ENCODE results near the gene NLGN1.

Gene NLGN1

DNA sequence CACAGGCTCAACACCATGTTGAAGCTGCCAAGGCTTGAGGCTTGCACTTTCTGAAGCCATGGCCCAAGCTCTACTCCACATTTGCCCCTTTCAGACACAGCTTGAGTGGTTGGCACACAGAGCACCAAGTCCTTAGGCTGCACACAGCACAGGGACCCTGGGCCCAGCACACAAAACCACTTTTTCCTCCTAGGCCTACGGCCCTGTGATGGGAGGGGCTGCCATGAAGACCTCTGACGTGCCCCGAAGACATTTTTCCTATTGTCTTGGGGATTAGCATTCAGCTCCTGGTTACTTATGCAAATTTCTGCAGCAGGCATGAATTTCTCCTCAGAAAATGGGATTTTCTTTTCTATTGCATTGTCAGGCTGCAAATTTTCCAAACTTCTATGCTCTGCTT, 445.5 kb downstream of the NLGN1 start:
- DNase-seq (ENCODE audit: low read depth) = no peak

DNA sequence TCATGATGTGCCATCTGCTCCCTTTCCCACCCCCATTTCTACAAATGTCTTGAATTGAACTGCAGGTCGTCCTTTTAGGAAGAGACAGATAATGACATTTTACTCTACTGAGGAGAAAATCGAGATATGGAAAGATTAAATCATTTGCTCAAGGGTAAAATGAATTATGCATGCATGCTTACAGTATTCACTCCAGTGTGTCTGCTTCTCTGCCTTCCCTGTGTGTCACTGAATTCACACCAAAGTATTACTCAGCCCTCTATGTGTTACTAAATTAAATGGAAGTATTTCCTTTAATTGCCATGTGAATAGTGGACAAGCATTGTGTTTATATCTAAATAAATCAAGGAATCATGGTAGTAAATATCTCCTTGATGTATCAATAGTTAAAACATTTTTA, 449.0 kb downstream of the NLGN1 start:
- no peak for DNase-seq (ENCODE audit: low read depth)

DNA sequence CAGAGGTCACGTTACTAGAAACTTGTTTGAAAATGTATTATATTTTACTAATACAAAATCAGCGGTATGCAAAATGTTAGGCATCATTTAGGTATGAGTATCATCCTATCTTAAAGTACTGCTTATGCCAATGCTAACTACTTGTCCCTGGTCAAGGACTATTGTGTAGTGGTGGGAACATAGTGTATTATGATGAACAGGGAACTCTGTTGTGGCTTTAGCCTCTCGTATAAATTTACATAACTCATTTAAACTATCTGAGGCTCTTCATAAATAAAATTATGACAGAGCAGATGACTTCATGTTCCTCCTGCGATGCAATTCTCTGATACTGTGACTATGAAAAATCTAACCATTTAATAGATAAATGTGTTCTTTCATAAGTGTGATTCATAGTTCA, 451.9 kb downstream of the NLGN1 start:
- DNase-seq (ENCODE audit: low read depth) = no peak

DNA sequence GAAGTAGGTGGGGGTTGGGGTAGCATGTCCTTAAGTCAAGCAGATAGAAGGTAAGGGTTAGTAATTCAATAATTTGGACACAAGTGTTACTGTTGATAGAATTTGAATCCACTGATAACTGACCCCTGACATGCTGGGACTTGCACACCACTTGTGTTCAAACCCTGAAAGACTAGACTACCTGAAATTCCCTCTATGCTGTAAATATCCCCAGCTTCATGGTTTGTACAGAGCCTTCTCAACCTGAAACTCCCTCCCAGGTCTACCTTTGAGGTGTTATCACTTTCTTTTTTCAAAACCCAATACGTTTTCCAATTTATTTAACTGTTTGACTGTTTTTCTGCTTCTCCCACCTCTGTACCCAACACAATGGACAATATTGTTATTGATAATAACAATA, 459.6 kb downstream of the NLGN1 start:
- no peak for DNase-seq (ENCODE audit: low read depth)

DNA sequence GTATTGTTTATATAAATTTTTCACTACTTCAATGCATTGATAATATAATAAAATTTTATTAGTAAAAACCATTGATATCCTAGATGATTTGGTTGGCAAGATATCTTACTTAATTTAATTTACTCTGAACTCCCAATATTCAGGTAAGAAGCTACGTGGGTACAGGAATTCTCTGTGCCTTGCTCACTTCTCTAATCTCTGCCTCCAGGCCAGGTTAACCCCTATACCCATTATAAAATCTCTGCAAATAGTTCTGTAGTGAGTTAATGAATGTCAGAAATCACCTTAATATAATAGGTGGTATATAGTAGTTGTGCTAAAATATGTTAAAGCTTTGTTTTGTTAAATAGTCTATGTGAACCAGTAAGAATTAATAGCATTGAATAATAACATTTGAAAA, 465.2 kb downstream of the NLGN1 start:
- no peak for DNase-seq (ENCODE audit: low read depth)

DNA sequence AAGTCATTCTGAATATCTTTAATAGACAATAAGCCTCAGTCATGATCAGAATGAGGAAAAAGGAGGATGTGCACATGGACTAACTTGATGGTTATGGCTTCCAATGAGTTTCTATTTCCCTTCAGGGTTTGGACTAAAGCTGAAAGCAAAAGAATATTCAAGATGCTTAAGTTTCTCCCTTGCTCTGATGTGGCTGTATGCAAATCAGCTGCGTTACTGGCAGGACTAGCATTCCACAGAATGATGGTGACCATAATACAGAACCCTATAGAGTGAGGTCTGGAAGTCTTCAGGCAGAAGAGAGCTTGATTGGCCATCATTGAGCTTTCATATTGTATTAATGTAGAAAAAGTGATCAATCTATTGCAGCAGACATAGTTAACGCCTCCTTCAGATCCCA, 466.0 kb downstream of the NLGN1 start:
- DNase-seq (ENCODE audit: low read depth) = no peak

DNA sequence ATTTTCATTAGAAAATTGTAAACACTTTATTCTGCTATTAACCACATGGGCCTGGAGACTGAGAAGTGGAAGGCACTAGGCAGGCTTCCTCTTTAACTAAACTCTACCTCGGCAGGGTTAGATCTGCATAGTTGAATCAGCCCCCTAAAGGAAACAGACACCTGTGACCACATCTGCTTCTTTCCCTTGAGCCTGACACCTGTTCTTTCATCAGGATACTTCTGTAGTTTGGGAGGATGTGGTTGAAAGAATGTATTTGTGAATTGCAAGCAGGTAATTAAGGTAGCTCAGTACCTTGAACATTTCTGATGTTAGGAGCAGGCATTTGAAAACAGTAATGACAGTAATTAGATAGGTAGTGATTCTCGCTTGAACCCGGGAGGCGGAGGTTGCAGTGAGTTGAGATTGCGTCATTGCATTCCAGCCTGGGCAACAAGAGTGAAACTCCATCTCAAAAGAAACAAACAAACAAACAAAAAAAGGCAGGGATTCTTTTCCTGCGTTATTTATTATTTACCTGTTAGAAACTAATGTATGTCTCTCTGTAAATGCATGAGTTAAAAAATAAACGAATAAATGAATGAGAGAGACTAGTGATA, 468.5 kb downstream of the NLGN1 start:
- DNase-seq (ENCODE audit: low read depth) = no peak

DNA sequence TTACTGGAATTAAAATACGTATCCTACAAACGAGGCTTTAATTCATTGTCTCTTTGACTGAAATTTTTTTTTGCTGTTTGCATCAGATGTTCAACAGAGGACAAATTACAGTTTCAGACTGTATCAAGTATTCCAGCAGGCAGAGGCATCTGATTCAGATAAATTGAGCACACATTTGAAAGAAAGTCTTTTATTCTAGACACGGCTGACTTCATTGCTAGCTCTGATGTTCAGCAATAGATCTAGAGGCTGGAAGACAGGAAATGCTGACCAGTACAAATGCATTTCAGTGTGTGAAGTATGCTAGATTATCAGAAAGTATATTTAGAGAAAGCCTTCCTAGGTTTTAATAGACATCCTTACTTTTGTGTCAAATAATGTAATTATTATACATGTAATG, 472.2 kb downstream of the NLGN1 start:
- DNase-seq (ENCODE audit: low read depth) = peak; percentile 24

DNA sequence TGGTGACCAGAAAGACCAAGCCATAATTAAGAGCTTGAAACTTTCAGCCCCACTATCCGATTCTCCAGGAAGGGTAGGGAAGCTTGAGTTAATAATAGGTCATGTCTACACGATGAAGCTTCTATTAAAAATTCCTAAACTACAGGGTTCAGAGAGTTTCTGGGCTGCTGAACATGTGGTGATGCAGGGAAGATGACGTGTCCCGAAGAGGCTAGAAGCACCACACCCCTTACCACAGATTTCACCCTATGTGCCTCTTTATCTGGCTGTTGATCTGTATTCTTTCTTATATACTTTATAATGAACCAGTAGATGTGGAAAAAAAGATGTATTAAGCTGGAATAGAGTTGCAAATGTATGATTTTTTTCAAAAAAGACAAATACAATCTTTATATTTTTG, 473.4 kb downstream of the NLGN1 start:
- DNase-seq (ENCODE audit: low read depth) = peak; percentile 64

DNA sequence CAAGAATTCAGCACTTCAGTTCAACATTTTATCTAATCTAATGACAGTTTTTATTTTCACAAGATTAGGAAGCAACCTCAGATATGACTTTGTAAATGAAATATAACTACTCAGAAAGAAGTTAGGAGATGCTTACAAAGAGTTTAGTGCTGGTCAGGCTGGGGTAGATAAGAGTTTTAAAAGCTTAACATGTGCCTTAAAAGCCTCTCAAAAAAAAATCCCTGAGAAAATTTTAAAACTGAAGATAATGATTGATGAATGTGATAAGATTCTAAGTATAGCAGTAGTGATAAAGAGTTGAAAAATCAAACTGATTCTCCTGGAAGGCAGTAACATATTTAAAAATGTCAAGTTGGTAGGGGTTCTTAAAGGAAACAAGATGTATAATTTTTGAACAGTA, 478.2 kb downstream of the NLGN1 start:
- DNase-seq (ENCODE audit: low read depth) = no peak

DNA sequence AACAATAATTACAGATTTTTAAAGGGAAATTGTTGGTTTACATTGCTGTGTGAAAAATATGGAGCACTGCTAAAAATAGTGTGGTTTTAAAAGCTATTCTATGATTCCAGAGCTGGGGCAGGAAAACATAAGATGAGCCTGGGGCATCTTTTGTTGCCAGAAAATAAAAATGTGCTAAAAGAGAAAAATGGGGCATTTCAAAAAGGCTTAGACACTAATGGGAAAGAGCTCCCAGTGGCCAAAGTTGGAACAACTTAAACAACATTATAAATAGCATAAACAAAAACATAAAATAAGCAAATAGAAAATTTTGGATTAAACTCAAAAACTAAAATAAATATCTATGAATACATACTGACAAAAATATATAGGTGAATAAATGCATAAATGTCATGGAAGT, 478.9 kb downstream of the NLGN1 start:
- peak; percentile 43 for DNase-seq (ENCODE audit: low read depth)

DNA sequence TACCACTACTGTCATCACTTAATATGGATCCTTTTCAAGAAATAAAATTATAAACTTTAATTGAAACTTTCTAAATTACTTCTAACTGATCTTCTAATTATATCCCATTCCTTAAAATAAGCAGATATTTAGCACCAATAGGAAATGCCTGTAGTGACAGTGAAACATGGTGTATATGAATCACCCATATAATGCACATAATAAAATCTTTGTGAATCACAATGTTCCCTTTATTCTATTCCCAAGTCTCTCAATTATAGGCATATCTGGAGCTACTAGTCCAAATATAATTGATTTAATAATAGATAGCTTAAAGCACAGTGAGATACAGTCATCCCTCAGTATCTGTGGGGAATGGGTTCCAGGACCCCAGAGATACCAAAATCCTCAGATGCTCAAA, 490.3 kb downstream of the NLGN1 start:
- no peak for DNase-seq (ENCODE audit: low read depth)

DNA sequence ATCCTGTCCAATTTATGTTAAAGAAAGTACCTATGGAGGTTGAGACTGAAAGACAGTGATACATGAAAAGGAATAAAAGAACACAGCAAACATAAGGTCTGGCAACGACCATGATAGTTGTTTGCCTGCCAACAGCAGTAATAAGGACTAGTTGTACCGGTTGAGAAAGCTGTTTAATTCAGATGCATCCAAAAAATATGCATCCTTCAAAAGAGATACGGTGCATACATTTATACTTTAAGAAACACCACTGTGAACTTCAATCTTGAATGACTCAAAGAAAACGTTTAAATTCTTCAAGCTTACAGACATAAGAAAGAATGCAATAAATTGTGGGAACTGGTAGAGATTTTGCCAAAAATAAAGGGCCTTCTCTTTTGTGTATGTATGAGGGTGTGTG, 492.1 kb downstream of the NLGN1 start:
- DNase-seq (ENCODE audit: low read depth) = peak; percentile 81

DNA sequence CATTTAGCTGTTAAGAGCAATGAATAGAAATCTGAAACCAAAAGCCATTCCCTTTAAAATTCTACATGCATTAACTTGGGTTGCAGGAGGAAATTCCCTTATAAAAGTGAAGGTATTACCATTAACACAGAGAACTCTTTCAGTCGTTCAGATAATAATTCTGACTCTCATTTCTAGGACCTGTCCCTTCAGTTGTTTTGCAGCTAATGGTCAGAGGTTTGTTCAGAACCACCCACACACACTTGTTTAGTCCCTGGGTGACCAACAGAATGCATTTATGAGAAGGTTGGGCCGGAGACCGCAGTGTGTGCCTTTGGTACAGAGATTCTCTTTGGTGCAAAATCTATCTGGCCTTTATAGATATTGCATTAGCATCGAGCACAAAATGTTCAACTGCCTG, 492.5 kb downstream of the NLGN1 start:
- no peak for DNase-seq (ENCODE audit: low read depth)

DNA sequence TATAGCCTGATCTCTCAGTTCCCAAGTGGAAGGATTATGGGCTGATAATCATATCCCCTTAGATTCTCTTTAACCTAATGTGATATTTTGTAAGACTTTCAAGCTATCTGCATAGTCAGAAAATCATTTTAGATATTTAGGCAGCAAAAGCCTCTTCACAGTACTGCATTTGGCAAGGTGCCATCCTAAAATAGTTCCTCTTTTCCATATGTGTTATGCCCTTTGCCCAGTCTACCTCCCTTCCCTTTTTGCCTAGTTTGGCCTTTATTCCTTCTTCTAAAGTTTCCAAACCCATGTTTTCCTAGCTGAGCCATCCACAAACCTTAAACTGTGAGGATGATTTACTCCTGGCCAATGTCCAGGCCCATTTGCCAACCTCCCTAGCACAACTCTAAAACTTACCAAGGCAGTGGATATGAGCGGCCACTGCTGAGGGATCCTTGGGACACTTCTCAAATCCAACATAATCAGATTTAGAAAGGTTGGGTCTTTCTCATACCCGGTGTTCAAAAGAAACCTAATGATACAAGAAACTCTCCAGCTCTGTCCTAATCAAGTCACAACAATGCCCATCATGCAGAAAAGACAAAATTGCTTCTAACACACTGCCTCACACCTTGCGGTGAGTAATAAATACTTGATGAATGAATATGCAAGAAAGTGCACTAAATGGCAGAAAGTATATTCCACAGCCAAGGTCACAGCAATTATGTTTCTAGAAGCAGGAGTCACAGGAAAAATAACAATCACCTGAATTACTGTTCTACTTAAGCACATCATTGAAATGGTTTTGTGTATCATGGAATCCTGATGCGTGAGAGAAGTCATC, 493.9 kb downstream of the NLGN1 start:
- DNase-seq (ENCODE audit: low read depth) = peak; percentile 50

DNA sequence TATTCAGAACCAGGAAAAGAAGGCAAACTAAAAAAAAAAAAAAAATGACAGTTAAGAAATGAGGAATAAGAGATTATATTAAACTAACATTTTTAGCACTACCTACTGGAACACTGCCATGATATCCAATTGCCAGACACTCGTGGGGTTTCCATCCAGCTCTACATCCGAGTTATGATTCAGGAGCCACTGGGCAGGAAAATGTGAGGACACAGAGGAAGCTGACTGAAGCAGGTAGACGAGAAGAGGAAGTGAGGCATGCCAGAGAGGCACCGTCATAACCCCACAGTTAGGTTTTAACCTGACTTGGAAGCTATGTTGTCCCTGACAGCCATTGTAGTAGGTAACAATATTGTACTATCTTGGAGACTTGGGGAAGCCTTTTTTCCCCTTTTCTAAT, 495.0 kb downstream of the NLGN1 start:
- DNase-seq (ENCODE audit: low read depth) = peak; percentile 54

DNA sequence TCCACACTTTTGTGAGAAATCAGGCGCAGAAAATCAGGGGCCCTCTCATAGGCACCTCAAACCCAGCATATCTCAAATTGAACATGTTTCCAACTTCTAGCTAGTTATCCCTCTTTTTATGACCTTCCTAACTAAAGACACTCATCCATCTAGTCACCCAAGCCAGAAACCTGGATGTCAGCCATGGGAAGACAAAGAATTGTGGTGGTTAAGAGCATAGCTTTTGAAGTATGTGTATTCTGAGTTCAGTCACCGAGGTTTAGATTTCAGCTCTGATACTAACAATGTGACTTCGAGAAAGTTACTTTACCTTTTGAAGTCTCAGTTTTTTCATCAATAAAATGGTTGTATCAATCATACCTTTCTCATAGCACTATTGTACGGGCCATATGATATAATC, 495.5 kb downstream of the NLGN1 start:
- DNase-seq (ENCODE audit: low read depth) = peak; percentile 94

DNA sequence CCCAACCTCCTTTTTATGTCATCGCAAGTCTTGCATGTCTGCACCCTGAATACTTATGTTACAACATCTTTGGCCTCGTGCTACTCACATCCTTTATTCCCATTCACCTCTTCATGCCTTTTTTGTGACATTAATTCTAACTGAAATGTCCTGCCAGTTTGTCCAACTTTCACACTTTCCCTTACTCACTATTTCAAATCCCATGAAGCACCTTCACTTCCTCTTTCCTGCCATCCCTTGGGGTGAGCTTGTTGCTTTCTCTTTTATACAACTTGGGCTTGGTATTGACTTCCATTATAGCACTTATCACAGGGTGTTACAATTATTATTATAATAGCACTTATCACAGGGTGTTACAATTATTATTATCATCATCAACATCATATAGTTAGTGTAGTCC, 496.3 kb downstream of the NLGN1 start:
- no peak for DNase-seq (ENCODE audit: low read depth)

DNA sequence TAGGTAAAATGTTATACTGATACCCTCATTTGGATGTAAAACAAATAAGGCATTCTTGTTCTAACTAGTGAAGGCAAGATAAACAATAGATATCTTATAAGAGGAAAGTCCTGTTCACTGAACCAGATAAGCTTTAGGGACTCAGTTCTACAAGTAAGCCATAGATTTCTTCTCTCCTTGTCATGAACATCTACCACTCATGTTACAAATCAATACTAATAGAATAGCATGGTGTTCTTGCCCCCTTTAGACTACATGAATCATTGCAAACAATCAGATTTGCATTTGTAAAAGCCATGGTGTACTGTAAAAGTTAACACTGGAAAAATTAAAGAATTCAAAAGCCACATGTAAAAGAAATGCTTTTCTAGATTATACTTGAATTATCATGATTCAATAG, 500.1 kb downstream of the NLGN1 start:
- no peak for DNase-seq (ENCODE audit: low read depth)

DNA sequence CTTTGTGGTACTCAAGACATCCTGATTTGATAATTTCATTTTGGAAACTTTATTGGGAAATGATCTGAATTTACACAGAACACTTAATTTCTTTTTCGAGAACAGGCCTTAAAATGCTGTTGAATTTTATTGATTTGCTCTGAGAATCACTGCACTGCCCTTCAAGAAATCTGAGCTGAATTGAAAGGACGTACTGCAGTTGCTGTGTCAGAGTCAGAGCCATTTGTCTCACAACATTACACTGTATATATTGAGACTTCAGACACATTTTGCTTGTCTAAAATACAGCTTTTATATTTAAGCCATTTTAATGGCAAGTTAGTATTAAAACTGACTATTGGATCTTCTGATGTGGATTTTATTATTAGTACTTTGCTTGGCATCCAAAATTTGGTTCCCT, 504.1 kb downstream of the NLGN1 start:
- DNase-seq (ENCODE audit: low read depth) = no peak

DNA sequence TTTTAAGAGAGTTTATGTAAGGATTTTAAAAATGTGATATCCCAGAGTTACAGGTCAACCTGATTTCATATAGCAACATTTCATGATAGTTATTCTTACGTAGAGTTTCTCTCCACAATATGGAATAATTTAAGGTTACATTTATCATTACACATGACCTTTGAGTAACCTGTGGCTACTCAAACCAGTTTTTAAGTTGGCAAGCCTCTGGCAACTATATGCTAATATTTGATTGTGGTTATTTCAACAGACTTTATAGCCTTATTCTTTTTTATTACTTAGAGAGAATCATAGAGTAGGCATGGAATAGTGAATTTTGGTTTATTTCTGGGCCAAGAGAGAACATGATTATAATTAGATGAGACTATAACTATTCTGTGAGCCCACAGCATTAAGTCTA, 504.9 kb downstream of the NLGN1 start:
- no peak for DNase-seq (ENCODE audit: low read depth)

DNA sequence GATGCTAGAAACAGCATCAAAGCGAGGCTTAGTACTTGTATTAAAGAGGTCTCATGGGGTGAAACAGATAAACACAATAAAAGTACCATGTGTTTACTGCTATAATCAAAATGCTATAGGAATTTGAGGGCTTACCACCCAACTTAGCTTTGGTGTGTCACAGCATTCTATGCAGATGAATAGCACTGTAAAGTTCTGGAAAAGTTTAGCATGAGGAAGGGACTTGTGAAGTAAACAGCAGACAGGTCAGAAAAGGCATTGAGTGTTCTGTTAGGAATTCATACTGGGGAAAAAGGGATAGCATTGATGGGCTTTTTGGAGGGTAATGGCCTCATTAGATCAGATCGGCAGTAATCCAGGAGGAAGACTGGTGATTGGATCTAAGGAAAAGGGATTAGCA, 505.3 kb downstream of the NLGN1 start:
- peak; percentile 75 for DNase-seq (ENCODE audit: low read depth)

DNA sequence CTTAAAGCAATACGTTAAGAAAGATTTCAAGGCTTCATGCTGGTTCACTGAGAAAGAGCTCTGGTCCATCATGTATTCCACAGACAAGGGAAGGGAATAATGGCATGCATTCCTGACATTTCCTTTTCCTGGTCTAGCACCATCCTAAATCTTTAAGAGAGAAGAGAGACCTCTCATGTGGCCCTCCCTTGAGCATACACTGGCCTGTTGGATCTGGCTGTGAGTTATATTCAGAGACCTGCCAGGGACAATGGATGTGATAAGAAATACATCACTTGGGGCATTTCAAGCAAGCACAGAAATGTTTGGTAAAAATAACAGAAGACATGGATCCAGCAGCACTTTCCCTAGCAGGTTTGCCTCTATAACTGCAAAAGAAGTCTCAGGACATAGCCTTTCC, 507.8 kb downstream of the NLGN1 start:
- no peak for DNase-seq (ENCODE audit: low read depth)

DNA sequence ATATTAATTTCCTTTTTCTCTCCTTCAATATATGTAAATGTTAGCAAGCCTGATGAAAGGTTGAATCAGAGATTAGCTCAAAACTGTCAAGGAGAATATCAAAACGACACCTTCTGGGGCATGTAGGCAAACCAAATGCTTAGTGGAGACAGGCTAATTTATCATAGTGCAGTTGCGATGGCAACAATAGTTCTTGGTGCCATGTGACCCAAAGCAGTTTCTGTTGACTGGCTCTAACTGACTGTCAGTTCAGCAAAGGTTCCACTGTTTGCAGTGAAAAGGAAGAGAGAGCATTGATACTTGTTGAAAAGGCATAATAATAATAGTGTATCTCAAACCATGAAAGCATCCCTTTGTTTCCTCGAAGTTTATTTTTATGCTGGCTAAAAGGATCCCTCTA, 513.9 kb downstream of the NLGN1 start:
- DNase-seq (ENCODE audit: low read depth) = no peak

All from EH (cell line).